Activated naive CD4-positive, alpha-beta T cell treated with anti-CD3 and anti-CD28 coated beads, Interleukin-2, amount 50 U/mL, for 24 hours (primary cell): ENCODE data around the gene GALNT14.
A peak's percentile ranks its signal among the peaks of the same experiment; 100 is the strongest.

Experiments used
- H3K27ac Mint-ChIP-seq: one replicate; pipeline ENCODE4 v1.8.0; 2021; ENCODE audit warnings: mild to moderate bottlenecking, mixed read lengths
- H3K27me3 Mint-ChIP-seq: one replicate; pipeline ENCODE4 v1.8.0; 2021; ENCODE audit warnings: mixed read lengths
- H3K36me3 Mint-ChIP-seq: one replicate; pipeline ENCODE4 v1.8.0; 2021; ENCODE audit warnings: mixed read lengths
- H3K4me1 Mint-ChIP-seq: one replicate; pipeline ENCODE4 v1.8.0; 2021; ENCODE audit warnings: mixed read lengths
- H3K4me3 Mint-ChIP-seq: one replicate; pipeline ENCODE4 v1.8.0; 2021; ENCODE audit warnings: mild to moderate bottlenecking, mixed read lengths
- H3K9me3 Mint-ChIP-seq: one replicate; pipeline ENCODE4 v1.8.0; 2021; ENCODE audit warnings: mixed read lengths

The GALNT14 gene

GRCh38 chr2:31141443-31142085, 3.3 kb upstream of the GALNT14 start:
- no peak overlapping the region for H3K27ac Mint-ChIP-seq
- H3K36me3 Mint-ChIP-seq = no peaks in the 10 kb centered on the region
- peaks cover 7% of the 10 kb centered on the region for H3K4me1 Mint-ChIP-seq
- no peak overlapping the region for H3K4me3 Mint-ChIP-seq
- H3K9me3 Mint-ChIP-seq = no peaks in the 10 kb centered on the region
- H3K27me3 Mint-ChIP-seq = peaks cover 14% of the 10 kb centered on the region

- Mint-ChIP-seq H3K27me3 (peaks cover 25% of the 10 kb centered on the region), H3K4me3 (no peak overlapping the region), H3K9me3 (no peaks in the 10 kb centered on the region), H3K36me3 (no peaks in the 10 kb centered on the region), H3K4me1 (peaks cover 7% of the 10 kb centered on the region), H3K27ac (no peak overlapping the region)
Observed at GRCh38 chr2:31140151-31140550, 1.9 kb upstream of the GALNT14 start.

GRCh38 chr2:31139671-31140070, 1.4 kb upstream of the GALNT14 start:
- H3K9me3 Mint-ChIP-seq = no peaks in the 10 kb centered on the region
- H3K4me3 Mint-ChIP-seq = no peak overlapping the region
- no peaks in the 10 kb centered on the region for H3K36me3 Mint-ChIP-seq
- H3K4me1 Mint-ChIP-seq = peaks cover 7% of the 10 kb centered on the region
- peaks cover 30% of the 10 kb centered on the region for H3K27me3 Mint-ChIP-seq
- no peak overlapping the region for H3K27ac Mint-ChIP-seq

GRCh38 chr2:31137211-31138036, 816 bp downstream of the GALNT14 start:
- Mint-ChIP-seq H3K4me3 (peak overlapping the region; percentile 65), H3K27me3 (peaks cover 41% of the 10 kb centered on the region), H3K36me3 (no peaks in the 10 kb centered on the region), H3K27ac (no peak overlapping the region), H3K4me1 (peaks cover 7% of the 10 kb centered on the region), H3K9me3 (no peaks in the 10 kb centered on the region)

- Mint-ChIP-seq H3K36me3 (no peaks in the 10 kb centered on the region), H3K9me3 (no peaks in the 10 kb centered on the region), H3K27me3 (peaks cover 38% of the 10 kb centered on the region), H3K4me1 (peaks cover 7% of the 10 kb centered on the region), H3K4me3 (peak overlapping the region; percentile 5), H3K27ac (no peak overlapping the region)
Observed at GRCh38 chr2:31136732-31137131, 1.5 kb downstream of the GALNT14 start.

- Mint-ChIP-seq H3K27me3 (peaks cover 38% of the 10 kb centered on the region), H3K36me3 (no peaks in the 10 kb centered on the region), H3K9me3 (no peaks in the 10 kb centered on the region), H3K4me1 (peaks cover 7% of the 10 kb centered on the region), H3K4me3 (no peak overlapping the region), H3K27ac (no peak overlapping the region)
Observed at GRCh38 chr2:31136000-31136399, 2.2 kb downstream of the GALNT14 start.

GRCh38 chr2:31134480-31134879, 3.8 kb downstream of the GALNT14 start:
- H3K4me3 Mint-ChIP-seq = no peak overlapping the region
- no peaks in the 10 kb centered on the region for H3K9me3 Mint-ChIP-seq
- H3K4me1 Mint-ChIP-seq = peaks cover 7% of the 10 kb centered on the region
- no peak overlapping the region for H3K27ac Mint-ChIP-seq
- H3K27me3 Mint-ChIP-seq = peaks cover 37% of the 10 kb centered on the region
- H3K36me3 Mint-ChIP-seq = no peaks in the 10 kb centered on the region

GRCh38 chr2:31132786-31133185, 5.5 kb downstream of the GALNT14 start:
- H3K27me3 Mint-ChIP-seq = peaks cover 35% of the 10 kb centered on the region
- peak overlapping the region; percentile 23 for H3K27ac Mint-ChIP-seq
- no peaks in the 10 kb centered on the region for H3K9me3 Mint-ChIP-seq
- peaks cover 7% of the 10 kb centered on the region for H3K4me1 Mint-ChIP-seq
- no peaks in the 10 kb centered on the region for H3K36me3 Mint-ChIP-seq
- no peak overlapping the region for H3K4me3 Mint-ChIP-seq

- no peaks in the 10 kb centered on the region for H3K9me3 Mint-ChIP-seq
- no peak overlapping the region for H3K4me3 Mint-ChIP-seq
- no peak overlapping the region for H3K27ac Mint-ChIP-seq
- peaks cover 3% of the 10 kb centered on the region for H3K4me1 Mint-ChIP-seq
- H3K27me3 Mint-ChIP-seq = peaks cover 36% of the 10 kb centered on the region
- no peaks in the 10 kb centered on the region for H3K36me3 Mint-ChIP-seq
Observed at GRCh38 chr2:31131871-31132270, 6.4 kb downstream of the GALNT14 start.

GRCh38 chr2:31129375-31130171, 8.7 kb downstream of the GALNT14 start:
- H3K27me3 Mint-ChIP-seq = peaks cover 16% of the 10 kb centered on the region
- H3K36me3 Mint-ChIP-seq = no peaks in the 10 kb centered on the region
- H3K27ac Mint-ChIP-seq = no peak overlapping the region
- no peaks in the 10 kb centered on the region for H3K4me1 Mint-ChIP-seq
- no peak overlapping the region for H3K4me3 Mint-ChIP-seq
- H3K9me3 Mint-ChIP-seq = no peaks in the 10 kb centered on the region

- no peaks in the 10 kb centered on the region for H3K36me3 Mint-ChIP-seq
- no peak overlapping the region for H3K4me3 Mint-ChIP-seq
- H3K27ac Mint-ChIP-seq = no peak overlapping the region
- H3K4me1 Mint-ChIP-seq = no peaks in the 10 kb centered on the region
- no peaks in the 10 kb centered on the region for H3K9me3 Mint-ChIP-seq
- H3K27me3 Mint-ChIP-seq = peaks cover 9% of the 10 kb centered on the region
Observed at GRCh38 chr2:31127931-31128330, 10.3 kb downstream of the GALNT14 start.

- H3K27me3 Mint-ChIP-seq = peaks cover 14% of the 10 kb centered on the region
- H3K36me3 Mint-ChIP-seq = no peaks in the 10 kb centered on the region
- no peaks in the 10 kb centered on the region for H3K4me1 Mint-ChIP-seq
- no peaks in the 10 kb centered on the region for H3K9me3 Mint-ChIP-seq
- no peak overlapping the region for H3K4me3 Mint-ChIP-seq
- no peak overlapping the region for H3K27ac Mint-ChIP-seq
Observed at GRCh38 chr2:31125918-31126695, 12.1 kb downstream of the GALNT14 start.

- Mint-ChIP-seq H3K27ac (no peak overlapping the region), H3K4me1 (no peaks in the 10 kb centered on the region), H3K9me3 (no peaks in the 10 kb centered on the region), H3K36me3 (no peaks in the 10 kb centered on the region), H3K4me3 (no peak overlapping the region), H3K27me3 (peaks cover 14% of the 10 kb centered on the region)
Observed at GRCh38 chr2:31124904-31125303, 13.3 kb downstream of the GALNT14 start.

- Mint-ChIP-seq H3K27me3 (peaks cover 12% of the 10 kb centered on the region), H3K4me1 (no peaks in the 10 kb centered on the region), H3K9me3 (no peaks in the 10 kb centered on the region), H3K36me3 (no peaks in the 10 kb centered on the region), H3K4me3 (no peak overlapping the region), H3K27ac (no peak overlapping the region)
Observed at GRCh38 chr2:31122133-31122532, 16.1 kb downstream of the GALNT14 start.

- H3K27ac Mint-ChIP-seq = no peak overlapping the region
- no peaks in the 10 kb centered on the region for H3K9me3 Mint-ChIP-seq
- H3K4me3 Mint-ChIP-seq = no peak overlapping the region
- no peaks in the 10 kb centered on the region for H3K4me1 Mint-ChIP-seq
- peaks cover 12% of the 10 kb centered on the region for H3K27me3 Mint-ChIP-seq
- no peaks in the 10 kb centered on the region for H3K36me3 Mint-ChIP-seq
Observed at GRCh38 chr2:31113765-31114164, 24.5 kb downstream of the GALNT14 start.
